ENCODE results near the gene DMPK. TPM values are rescaled to one million over a fixed set of nuclear protein-coding genes. Genes with fewer than 3 reads are reported as not detected.

DMPK gene
- total RNA-seq, 4 donors from 2014 or later: 18.9 to 32.6 (median 26.3) TPM

GRCh38 chr19:45770192-45771101, 11.8 kb downstream of the DMPK start:
- H3K4me1 ChIP-seq: peaks cover 16 to 24% of the 10 kb centered on the region in 2 donors
- H3K4me3 ChIP-seq (replicated peaks in 1 of 3): peak overlapping the region in 2 of 3 donors; percentile 12 to 50
- DNase-seq: peak; percentile 99
- H3K27ac ChIP-seq: peak overlapping the region; percentile 74 to 91 (median 85)
- H3K36me3 ChIP-seq: peaks cover 0 to 8% of the 10 kb centered on the region in 2 donors
- no peaks in the 10 kb centered on the region for H3K9me3 ChIP-seq
- H3K27me3 ChIP-seq: no peaks in the 10 kb centered on the region
- 3 to 18% methylated on average over 5 to 12 of the region's 79 CpGs for WGBS, 2 donors
- intact Hi-C loops (cut with DNase I): no loop called here
- peak; percentile 37 to 80 for TF ChIP-seq POLR2A (IDR thresholded peaks at IDR 0.05)
- TF ChIP-seq CTCF (IDR thresholded peaks at IDR 0.05): peak; percentile 71 to 94 (median 90)

GRCh38 chr19:45769821-45770191, 12.5 kb downstream of the DMPK start:
- peak; percentile 62 to 66 for DNase-seq
- Histone ChIP-seq H3K4me3 (replicated peaks in 1 of 3) (peak overlapping the region; percentile 30 to 50 (median 48)), H3K27me3 (no peaks in the 10 kb centered on the region), H3K36me3 (peaks cover 0 to 9% of the 10 kb centered on the region in 2 donors), H3K27ac (peak overlapping the region; percentile 74 to 91 (median 85)), H3K9me3 (no peaks in the 10 kb centered on the region), H3K4me1 (peaks cover 20 to 30% of the 10 kb centered on the region in 2 donors)
- TF ChIP-seq CTCF (IDR thresholded peaks at IDR 0.05) (no peak), POLR2A (IDR thresholded peaks at IDR 0.05) (no peak)
- 1 to 2% methylated on average over 25 to 28 of the region's 28 CpGs for WGBS, 2 donors
- intact Hi-C loops (cut with DNase I): loop anchor here (10.0 kb wide), 1 partner anchor 55 kb away; no protein-coding TSS in a partner anchor

- Histone ChIP-seq H3K4me3 (replicated peaks in 1 of 3) (peak within 1 kb of the TSS; percentile 30 to 93 (median 59)), H3K9me3 (no peaks in the 10 kb centered on the region), H3K27me3 (no peaks in the 10 kb centered on the region), H3K4me1 (peaks cover 26 to 36% of the 10 kb centered on the region in 2 donors), H3K27ac (peak within 1 kb of the TSS; percentile 91 to 96 (median 95)), H3K36me3 (peaks cover 0 to 6% of the 10 kb centered on the region in 2 donors)
- WGBS, 2 donors: 0% methylated on average over 32 to 35 of the region's 70 CpGs
- peak; percentile 98 for DNase-seq
- intact Hi-C loops (cut with DNase I): loop anchor here (10.0 kb wide), 1 partner anchor 54 kb away; no protein-coding TSS in a partner anchor
- TF ChIP-seq CTCF (IDR thresholded peaks at IDR 0.05) (no peak), POLR2A (IDR thresholded peaks at IDR 0.05) (peak; percentile 92 to 94)
These were observed 13.1 kb downstream of the DMPK start, which contains the start of gene SIX5 for GRCh38 chr19:45768984-45769782. SIX5 (minus strand) TSS chr19:45769252; CDS start chr19:45768844, 408 bp downstream.

GRCh38 chr19:45768655-45768983, 13.7 kb downstream of the DMPK start:
- 0 to 1% methylated on average over 10 to 19 of the region's 33 CpGs for WGBS, 2 donors
- H3K36me3 ChIP-seq: peaks cover 0 to 6% of the 10 kb centered on the region in 2 donors

More at GRCh38 chr19:45768655-45768983, 13.7 kb downstream of the DMPK start:
- Histone ChIP-seq H3K27ac (peak overlapping the region; percentile 91 to 96 (median 95)), H3K9me3 (no peaks in the 10 kb centered on the region), H3K27me3 (no peaks in the 10 kb centered on the region), H3K4me3 (replicated peaks in 1 of 3) (peak overlapping the region; percentile 15 to 93 (median 59)), H3K4me1 (peaks cover 32 to 42% of the 10 kb centered on the region in 2 donors)
- intact Hi-C loops (cut with DNase I): loop anchor here (10.0 kb wide), 1 partner anchor 54 kb away; no protein-coding TSS in a partner anchor
- DNase-seq: peak; percentile 45 to 50
- TF ChIP-seq CTCF (IDR thresholded peaks at IDR 0.05) (no peak), POLR2A (IDR thresholded peaks at IDR 0.05) (no peak)
